ENCODE measurements around the gene MMP15.

DNA sequence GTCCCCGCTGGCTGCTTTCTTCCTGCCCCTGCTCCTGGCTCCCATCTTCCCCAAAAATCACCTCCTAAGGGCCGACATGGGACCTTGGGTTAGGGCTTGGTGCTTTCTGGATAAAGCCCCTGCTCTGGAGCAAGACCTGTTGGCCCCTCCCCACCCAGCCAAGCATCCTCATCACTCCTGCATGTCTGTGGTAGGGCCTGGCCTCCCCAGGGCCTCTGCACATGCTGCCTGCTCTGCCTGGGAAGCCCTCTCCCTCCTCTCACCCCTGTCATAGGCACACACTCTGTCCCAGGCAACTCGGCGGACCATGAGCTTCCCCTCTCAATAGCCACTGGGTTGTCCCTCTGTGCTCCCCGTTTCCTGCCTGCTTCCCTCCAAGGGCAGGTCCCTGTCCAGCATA, 68.5 kb downstream of the MMP15 start:
- TF ChIP-seq, protein P1, sequence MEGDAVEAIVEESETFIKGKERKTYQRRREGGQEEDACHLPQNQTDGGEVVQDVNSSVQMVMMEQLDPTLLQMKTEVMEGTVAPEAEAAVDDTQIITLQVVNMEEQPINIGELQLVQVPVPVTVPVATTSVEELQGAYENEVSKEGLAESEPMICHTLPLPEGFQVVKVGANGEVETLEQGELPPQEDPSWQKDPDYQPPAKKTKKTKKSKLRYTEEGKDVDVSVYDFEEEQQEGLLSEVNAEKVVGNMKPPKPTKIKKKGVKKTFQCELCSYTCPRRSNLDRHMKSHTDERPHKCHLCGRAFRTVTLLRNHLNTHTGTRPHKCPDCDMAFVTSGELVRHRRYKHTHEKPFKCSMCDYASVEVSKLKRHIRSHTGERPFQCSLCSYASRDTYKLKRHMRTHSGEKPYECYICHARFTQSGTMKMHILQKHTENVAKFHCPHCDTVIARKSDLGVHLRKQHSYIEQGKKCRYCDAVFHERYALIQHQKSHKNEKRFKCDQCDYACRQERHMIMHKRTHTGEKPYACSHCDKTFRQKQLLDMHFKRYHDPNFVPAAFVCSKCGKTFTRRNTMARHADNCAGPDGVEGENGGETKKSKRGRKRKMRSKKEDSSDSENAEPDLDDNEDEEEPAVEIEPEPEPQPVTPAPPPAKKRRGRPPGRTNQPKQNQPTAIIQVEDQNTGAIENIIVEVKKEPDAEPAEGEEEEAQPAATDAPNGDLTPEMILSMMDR (optimal IDR thresholded peaks at IDR 0.05 in 1 of 3, IDR thresholded peaks at IDR 0.05 in 1 of 3, conservative IDR thresholded peaks at IDR 0.05 in 1 of 3; ENCODE audit: extremely low read depth in 1 of 3, insufficient read depth in 2 of 3, low read length in 3 of 3) = no peak
- TF ChIP-seq EZH2 (IDR thresholded peaks at IDR 0.05; ENCODE audit: low read length) = no peak

All from keratinocyte (primary cell).